Endothelial cell of umbilical vein (primary cell): ENCODE results near the gene SNCB. TPM values are rescaled to one million over a fixed set of nuclear protein-coding genes. Genes with fewer than 3 reads are reported as not detected.

Source experiments
- BruUV-seq: library from RNA; stranded (reverse); fragments of 400-500 nt; replicated peaks from 2 replicates; lab custom pipeline; 2021; lab: Mats Ljungman, UMichigan
- CTCF ChIA-PET: fragments of 300-600, 350-600 bp; sonication (Branson Sonifier 250); formaldehyde crosslinking; loops from one replicate; lab custom pipeline; 2021; ENCODE audit warnings: antibody characterized with exemption, inconsistent platforms; lab: Charles Lee
- POLR2A ChIA-PET: fragments of 300-600, 350-600 bp; sonication (Branson Sonifier 250); formaldehyde crosslinking; loops from one replicate; lab custom pipeline; 2021; ENCODE audit warnings: antibody characterized with exemption, inconsistent platforms; lab: Charles Lee
- DNase-seq: peaks from one replicate; pipeline ENCODE4 v3.0.0-alpha.2; 2011; ENCODE audit warnings: low read depth, low spot score
- FAIRE-seq: peaks from 2 replicates; lab custom pipeline; 2011; peaks lifted over from hg19 to GRCh38; lab: Jason Lieb, UNC
- H2AFZ ChIP-seq: 2 replicates; pipeline ENCODE4 v1.6.0; 2012; ENCODE audit warnings: low read depth, low read length, control low read depth, inconsistent platforms
- H3K27ac ChIP-seq: 2 replicates; pipeline ENCODE4 v1.5.1; 2011; ENCODE audit warnings: low read depth, mild to moderate bottlenecking, control low read depth, low read length, moderate library complexity; ENCODE audit not compliant: insufficient read depth
- H3K27me3 ChIP-seq, 2 experiments: 2 replicates each; pipeline versions ENCODE4 v1.6.0 to v1.6.1; 2011; ENCODE audit warnings: low read length in 2 of 2, mixed read lengths in 1 of 2; ENCODE audit not compliant: control insufficient read depth in 2 of 2, insufficient read depth in 2 of 2
- H3K36me3 ChIP-seq, 2 experiments: 2 replicates in 1 of 2; 3 replicates in 1 of 2; pipeline ENCODE4 v1.5.1; 2011; ENCODE audit warnings: low read length in 2 of 2, mild to moderate bottlenecking in 1 of 2, moderate library complexity in 1 of 2; ENCODE audit not compliant: control insufficient read depth in 2 of 2, insufficient read depth in 2 of 2; ENCODE audit errors: extremely low read depth in 1 of 2
- H3K4me1 ChIP-seq: 3 replicates; pipeline ENCODE4 v1.5.1; 2011; ENCODE audit warnings: mild to moderate bottlenecking, low read length; ENCODE audit not compliant: control insufficient read depth, insufficient read depth; ENCODE audit errors: extremely low read depth
- H3K4me2 ChIP-seq: 2 replicates; pipeline ENCODE4 v1.6.1; 2011; ENCODE audit warnings: low read length, control low read depth, mixed read lengths; ENCODE audit not compliant: insufficient read depth
- H3K4me3 ChIP-seq, 3 experiments: fragments of 200-600 bp in 1 of 3; sonication (generic), shearing (Covaris generic) in 1 of 3; replicated peaks in 1 of 3; 2 replicates each; pipeline ENCODE4 v1.5.1; 2011 to 2016; ENCODE audit warnings: control low read depth in 3 of 3, low read length in 3 of 3, mild to moderate bottlenecking in 2 of 3, inconsistent platforms in 1 of 3, low read depth in 1 of 3, moderate library complexity in 1 of 3; ENCODE audit not compliant: insufficient read depth in 1 of 3
- H3K79me2 ChIP-seq: 2 replicates; pipeline ENCODE4 v1.6.0; 2012; ENCODE audit warnings: low read length, inconsistent platforms; ENCODE audit not compliant: control insufficient read depth, insufficient read depth
- H3K9ac ChIP-seq: replicated peaks from 2 replicates; pipeline ENCODE3; 2011; ENCODE audit warnings: low read length, control low read depth; ENCODE audit not compliant: insufficient read depth; ENCODE audit errors: extremely low read depth
- H3K9me1 ChIP-seq: replicated peaks from 3 replicates; pipeline ENCODE4 v1.6.0; 2011; ENCODE audit warnings: mild to moderate bottlenecking, low read length; ENCODE audit not compliant: control insufficient read depth, insufficient read depth; ENCODE audit errors: extremely low read depth
- H3K9me3 ChIP-seq: replicated peaks from 2 replicates; pipeline ENCODE4 v1.5.1; 2012; ENCODE audit warnings: low read length, inconsistent platforms; ENCODE audit not compliant: control insufficient read depth, insufficient read depth
- H4K20me1 ChIP-seq: replicated peaks from 2 replicates; pipeline ENCODE3; 2011; ENCODE audit warnings: mild to moderate bottlenecking, low read length; ENCODE audit not compliant: control insufficient read depth, insufficient read depth; ENCODE audit errors: extremely low read depth
- CTCF ChIP-seq, 2 donors: IDR thresholded peaks; 1 replicate in 1 of 2; 2 replicates in 1 of 2; pipeline ENCODE4 v1.5.1; 2011; ENCODE audit warnings: low read length in 2 of 2, mild to moderate bottlenecking in 2 of 2, moderate library complexity in 2 of 2, control low read depth in 1 of 2, inconsistent platforms in 1 of 2, low read depth in 1 of 2; ENCODE audit not compliant: insufficient read depth in 1 of 2; ENCODE audit errors: extremely low read depth in 1 of 2
- EZH2 ChIP-seq: IDR thresholded peaks from 2 replicates; pipeline ENCODE4 v1.6.1; 2012; ENCODE audit warnings: borderline replicate concordance, low read depth, mild to moderate bottlenecking, moderate library complexity, low read length, inconsistent platforms; ENCODE audit not compliant: severe bottlenecking
- FOS ChIP-seq: IDR thresholded peaks from 2 replicates; pipeline ENCODE4 v1.6.1; 2011; ENCODE audit warnings: mild to moderate bottlenecking, low read length, moderate library complexity, borderline replicate concordance; ENCODE audit not compliant: insufficient read depth
- GATA2 ChIP-seq: IDR thresholded peaks from 2 replicates; pipeline ENCODE4 v1.7.0; 2011; ENCODE audit warnings: low read depth, mild to moderate bottlenecking, moderate library complexity, mixed read lengths, low read length; ENCODE audit not compliant: insufficient read length, insufficient read depth
- JUN ChIP-seq: IDR thresholded peaks from 2 replicates; pipeline ENCODE4 v1.6.1; 2011; ENCODE audit warnings: borderline replicate concordance, low read depth; ENCODE audit not compliant: insufficient read length, insufficient read depth
- MYC ChIP-seq: IDR thresholded peaks from one replicate; pipeline ENCODE4 v1.6.1; 2011; ENCODE audit warnings: mild to moderate bottlenecking, low read depth, low read length
- POLR2A ChIP-seq: IDR thresholded peaks from 2 replicates; pipeline ENCODE4 v1.6.1; 2012; ENCODE audit warnings: low read depth, mild to moderate bottlenecking, control low read depth, low read length
- POLR2AphosphoS5 ChIP-seq: IDR thresholded peaks from 2 replicates; pipeline ENCODE4 v1.6.1; 2012; ENCODE audit warnings: low read depth, mild to moderate bottlenecking, control low read depth, low read length, moderate library complexity; ENCODE audit not compliant: insufficient read depth
- dilution Hi-C: fragments of 300-500 bp; cut with MboI; formaldehyde crosslinking; loops from one replicate; pipeline ENCODE4 v1.15.0; 2019; ENCODE audit warnings: low sequenced_read_pairs; ENCODE audit not compliant: extremely low pct_ligation_motif_present
- intact Hi-C: fragments of 100-400 bp; cut with micrococcal nuclease; formaldehyde crosslinking; loops from one replicate; pipeline ENCODE4 v1.10.0; 2022
- polyA plus RNA-seq, 4 experiments: library from polyadenylated mRNA; depleted of rRNA in 3 of 4; stranded (reverse) in 3 of 4; unstranded in 1 of 4; fragments of >200 nt; gene quantifications; 2 replicates each; pipeline versions ENCODE4 v1.2.1 to v1.2.3, GENCODE V29; 2011 to 2012; ENCODE audit warnings: missing spikeins in 1 of 4
- total RNA-seq: library from RNA; stranded (reverse); gene quantifications from 2 replicates; pipeline ENCODE4 v1.2.3, GENCODE V29; 2021
- TF ChIP-seq, protein P1 (sequence below): IDR thresholded peaks from 2 replicates; pipeline ENCODE4 v1.6.1; 2011; ENCODE audit not compliant: insufficient read depth, insufficient read length

SNCB gene
- total and polyA plus RNA-seq, 2 donors (not counting 3 experiments of a cell fraction or from before 2014, with no cell fraction given) = 0.08 TPM; not detected in 1

DNA sequence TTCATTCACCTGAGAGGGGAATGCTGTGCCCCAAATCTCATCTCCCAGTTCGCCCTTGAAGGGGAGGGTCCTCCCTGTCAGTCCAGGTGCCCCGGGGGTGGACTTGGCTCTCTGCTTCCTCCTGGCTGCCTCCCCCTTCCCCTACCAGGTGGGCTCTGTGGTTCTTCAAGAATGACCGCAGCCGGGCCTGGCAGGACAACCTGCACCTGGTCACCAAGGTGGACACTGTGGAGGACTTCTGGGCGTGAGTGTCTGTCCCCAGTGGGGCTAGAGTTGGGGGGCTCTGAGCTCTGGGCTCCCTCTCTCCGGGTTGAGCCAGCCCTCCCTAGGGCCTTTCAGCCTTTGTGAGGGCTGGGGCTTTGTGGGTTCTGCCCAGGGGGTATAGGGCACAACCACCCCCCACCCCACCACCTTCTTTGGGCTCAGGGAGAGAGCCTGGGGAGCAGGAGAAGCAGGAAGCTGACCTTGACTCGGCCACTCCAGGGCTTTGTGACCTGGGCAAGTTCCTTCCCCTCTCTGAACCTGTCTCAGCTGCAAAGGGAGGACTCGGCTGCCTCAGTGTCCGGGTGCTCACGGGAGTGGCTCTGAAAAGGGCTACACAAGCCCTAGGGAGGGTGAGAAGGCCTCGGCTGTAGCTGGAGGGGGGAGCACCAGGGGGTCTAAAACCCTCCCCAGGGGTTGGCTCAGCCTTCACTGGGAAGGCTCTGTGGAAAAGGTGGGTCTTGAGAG lies 13.3 kb upstream of the SNCB start:
- TF ChIP-seq FOS = no peak
- TF ChIP-seq CTCF (IDR thresholded peaks at IDR 0.05; ENCODE audit: extremely low read depth in 1 of 2, insufficient read depth in 1 of 2, low read depth in 1 of 2, low read length in 2 of 2) = no peak
- TF ChIP-seq EZH2 = no peak
- TF ChIP-seq MYC = no peak
- no peak for TF ChIP-seq JUN
- no peak for TF ChIP-seq GATA2
- TF ChIP-seq, protein P1, sequence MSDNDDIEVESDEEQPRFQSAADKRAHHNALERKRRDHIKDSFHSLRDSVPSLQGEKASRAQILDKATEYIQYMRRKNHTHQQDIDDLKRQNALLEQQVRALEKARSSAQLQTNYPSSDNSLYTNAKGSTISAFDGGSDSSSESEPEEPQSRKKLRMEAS = no peak
- TF ChIP-seq POLR2A = no peak
- TF ChIP-seq POLR2AphosphoS5 = no peak
- Histone ChIP-seq H3K4me2 (no peak overlapping the region), H4K20me1 (no peaks in the 10 kb centered on the region), H3K9me1 (no peaks in the 10 kb centered on the region), H3K9ac (no peak overlapping the region), H3K4me1 (peaks cover 12% of the 10 kb centered on the region), H3K9me3 (no peaks in the 10 kb centered on the region), H2AFZ (no peak overlapping the region), H3K36me3 (no peaks in the 10 kb centered on the region), H3K27ac (no peak overlapping the region), H3K27me3 (no peaks in the 10 kb centered on the region), H3K79me2 (peaks cover 3% of the 10 kb centered on the region), H3K4me3 (no peak overlapping the region)
- ChIA-PET CTCF (interaction anchor here (0.7 to 1.6 kb wide), 2 partner anchors 17 to 47 kb away, joined by 3 read pairs; no protein-coding TSS in a partner anchor), POLR2A (no interaction called here)
- BruUV-seq = no TSS peak
- DNase-seq (no peak), FAIRE-seq (no peak)
- dilution Hi-C loops = no loop called here
- intact Hi-C loops = no loop called here
